HG03135 (cell line): ENCODE data around the gene DGKD.

ENCODE experiments used
- ATAC-seq: cut with Tn5 transposase; IDR thresholded peaks from one replicate; pipeline ENCODE4 v1.9.1; 2021; ENCODE audit warnings: mild to moderate bottlenecking, moderate library complexity; ENCODE audit not compliant: unreplicated experiment

DGKD gene

GRCh38 chr2:233471291-233472035 is 117.2 kb downstream of the DGKD start:
- no peak for ATAC-seq

- no peak for ATAC-seq
These were observed 119.1 kb downstream of the DGKD start for GRCh38 chr2:233473386-233473791.

GRCh38 chr2:233473878-233474277 is 119.6 kb downstream of the DGKD start:
- no peak for ATAC-seq

- no peak for ATAC-seq
These were observed 120.2 kb downstream of the DGKD start for GRCh38 chr2:233474308-233475160.

- ATAC-seq = no peak
These were observed 121.7 kb downstream of the DGKD start for GRCh38 chr2:233476063-233476410.

GRCh38 chr2:233476651-233477547 is 122.6 kb downstream of the DGKD start:
- ATAC-seq = no peak

GRCh38 chr2:233477548-233478433 is 123.5 kb downstream of the DGKD start:
- ATAC-seq = no peak

GRCh38 chr2:233479616-233480489 is 125.6 kb downstream of the DGKD start:
- no peak for ATAC-seq

- no peak for ATAC-seq
These were observed 126.4 kb downstream of the DGKD start for GRCh38 chr2:233480490-233481202.

- no peak for ATAC-seq
These were observed 127.3 kb downstream of the DGKD start for GRCh38 chr2:233481368-233482142.

- ATAC-seq = no peak
These were observed 128.3 kb downstream of the DGKD start for GRCh38 chr2:233482616-233483015.

GRCh38 chr2:233485726-233486125 is 131.4 kb downstream of the DGKD start:
- no peak for ATAC-seq

GRCh38 chr2:233486357-233486756 is 132.1 kb downstream of the DGKD start:
- no peak for ATAC-seq

- no peak for ATAC-seq
These were observed 132.7 kb downstream of the DGKD start for GRCh38 chr2:233486778-233487552.

GRCh38 chr2:233487748-233488345 is 133.6 kb downstream of the DGKD start:
- no peak for ATAC-seq

- no peak for ATAC-seq
These were observed 134.8 kb downstream of the DGKD start for GRCh38 chr2:233489143-233489542.

GRCh38 chr2:233489666-233490065 is 135.4 kb downstream of the DGKD start:
- no peak for ATAC-seq
